ENCODE data around the gene PROX2.

The PROX2 gene

GRCh38 chr14:74908861-74909341, 33.0 kb upstream of the PROX2 start:
- DNase-seq: no peak

GRCh38 chr14:74907744-74908143, 31.8 kb upstream of the PROX2 start:
- DNase-seq: no peak

GRCh38 chr14:74906925-74907521, 31.1 kb upstream of the PROX2 start:
- DNase-seq: no peak

DNA sequence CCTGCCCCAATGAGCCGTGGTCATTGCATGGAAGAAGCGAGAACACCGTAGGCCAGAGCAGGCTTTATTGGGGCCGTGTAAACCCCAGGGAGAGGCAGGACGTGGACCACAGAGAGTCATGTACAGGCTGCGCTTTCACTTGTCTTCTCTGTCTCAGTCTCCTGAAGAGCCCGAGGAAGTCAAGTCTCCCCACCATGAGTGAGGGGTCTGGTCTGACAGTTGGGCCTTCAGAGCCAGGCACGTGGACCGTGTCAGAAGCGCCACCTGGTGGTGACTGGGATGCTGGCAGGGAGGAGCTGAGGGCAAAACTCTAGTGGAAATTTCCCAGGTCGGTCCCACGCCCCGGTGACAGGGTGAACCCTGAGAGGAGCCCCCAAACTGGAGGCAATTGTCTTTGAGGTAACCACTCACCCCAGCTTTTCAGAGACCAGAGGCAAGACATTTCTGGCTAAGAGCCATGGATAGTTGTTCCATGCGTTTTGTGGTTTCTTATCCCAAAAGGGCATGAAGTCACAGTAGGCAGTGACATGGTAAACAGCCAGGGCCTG, 29.7 kb upstream of the PROX2 start:
- peak; percentile 56 for DNase-seq

- DNase-seq: no peak
Observed at GRCh38 chr14:74904635-74905503, 28.9 kb upstream of the PROX2 start.

GRCh38 chr14:74902941-74903705, 27.2 kb upstream of the PROX2 start:
- no peak for DNase-seq

- DNase-seq: no peak
Observed at GRCh38 chr14:74898694-74899093, 22.7 kb upstream of the PROX2 start.

DNA sequence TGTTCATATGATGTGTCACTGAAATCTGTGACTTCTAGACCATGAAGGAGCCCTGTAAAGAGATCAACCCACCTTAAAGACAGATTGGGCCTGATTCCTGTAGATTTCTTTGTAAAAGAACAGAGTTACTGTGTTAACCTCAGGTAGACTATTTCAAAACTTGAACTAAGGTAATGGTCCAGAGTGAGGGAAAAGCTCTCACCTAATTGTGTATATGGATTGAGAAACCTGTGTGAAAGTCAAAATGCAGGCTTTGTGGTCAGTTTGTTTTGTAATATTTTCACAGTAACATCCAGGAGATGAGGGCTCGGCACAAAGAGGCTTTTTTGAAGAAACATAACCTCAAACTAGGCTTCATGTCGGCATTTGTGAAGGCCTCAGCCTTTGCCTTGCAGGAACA, 22.1 kb upstream of the PROX2 start:
- DNase-seq: no peak

GRCh38 chr14:74897642-74898041, 21.7 kb upstream of the PROX2 start:
- DNase-seq: no peak

DNA sequence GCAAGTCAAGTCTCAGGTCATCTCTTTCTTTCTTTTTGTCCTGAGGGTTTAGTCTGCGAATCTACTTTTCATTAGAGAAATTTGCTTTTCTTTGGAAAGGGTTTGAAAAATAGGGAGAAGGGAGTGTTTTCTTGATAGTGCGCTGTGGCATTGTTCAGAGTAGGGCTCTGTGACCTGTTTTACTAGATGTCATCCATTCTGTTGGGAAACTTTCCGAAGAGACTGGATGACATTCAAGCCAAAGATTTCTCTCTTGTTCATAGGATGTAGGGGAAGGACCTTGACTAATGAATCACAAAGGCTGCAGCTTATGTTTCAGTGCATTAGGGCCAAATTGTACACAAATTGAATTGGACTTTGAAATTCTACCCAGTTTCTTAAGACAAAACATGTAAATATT, 20.5 kb upstream of the PROX2 start:
- no peak for DNase-seq

GRCh38 chr14:74893614-74894091, 17.7 kb upstream of the PROX2 start:
- DNase-seq: no peak

GRCh38 chr14:74892745-74893144, 16.8 kb upstream of the PROX2 start:
- no peak for DNase-seq

DNA sequence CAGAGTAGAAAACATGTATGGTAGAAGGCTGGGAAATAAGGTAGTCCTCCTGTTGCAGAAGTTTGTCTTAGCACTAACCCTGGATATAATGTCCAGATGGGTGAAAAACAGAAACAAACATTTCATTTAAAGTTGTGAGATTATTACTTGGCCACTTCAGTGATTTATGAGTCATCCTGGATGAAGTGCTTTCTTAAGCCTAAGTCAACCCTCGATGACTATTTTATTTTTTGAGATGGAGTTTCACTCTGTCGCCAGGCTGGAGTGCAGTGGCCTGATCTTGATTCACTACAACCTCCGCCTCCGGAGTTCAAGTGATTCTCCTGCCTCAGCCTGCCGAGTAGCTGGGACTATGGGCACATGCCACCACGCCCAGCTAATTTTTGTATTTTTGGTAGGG, 15.9 kb upstream of the PROX2 start:
- DNase-seq: no peak

DNA sequence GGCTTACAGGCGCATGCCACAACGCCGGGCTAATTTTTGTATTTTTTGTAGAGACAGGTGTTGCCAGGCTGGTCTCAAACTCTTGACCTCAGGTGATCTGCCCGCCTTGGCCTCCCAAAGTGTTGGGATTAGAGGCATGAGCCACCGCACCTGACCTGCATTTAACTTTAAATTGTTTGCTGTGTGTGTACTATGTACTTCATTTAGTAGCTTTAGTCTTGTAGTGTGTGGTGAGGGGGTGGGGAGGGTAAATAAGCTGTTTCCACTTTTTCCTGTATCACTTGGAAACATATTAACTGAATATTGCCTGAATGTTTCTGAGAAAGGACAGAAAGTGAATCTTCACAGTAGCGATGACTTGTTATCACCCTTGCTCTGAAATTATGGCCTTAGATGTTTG, 14.3 kb upstream of the PROX2 start:
- no peak for DNase-seq

- DNase-seq: no peak
Observed at GRCh38 chr14:74888164-74889158, 12.5 kb upstream of the PROX2 start.

GRCh38 chr14:74886001-74886400, 10.1 kb upstream of the PROX2 start:
- DNase-seq: no peak

DNA sequence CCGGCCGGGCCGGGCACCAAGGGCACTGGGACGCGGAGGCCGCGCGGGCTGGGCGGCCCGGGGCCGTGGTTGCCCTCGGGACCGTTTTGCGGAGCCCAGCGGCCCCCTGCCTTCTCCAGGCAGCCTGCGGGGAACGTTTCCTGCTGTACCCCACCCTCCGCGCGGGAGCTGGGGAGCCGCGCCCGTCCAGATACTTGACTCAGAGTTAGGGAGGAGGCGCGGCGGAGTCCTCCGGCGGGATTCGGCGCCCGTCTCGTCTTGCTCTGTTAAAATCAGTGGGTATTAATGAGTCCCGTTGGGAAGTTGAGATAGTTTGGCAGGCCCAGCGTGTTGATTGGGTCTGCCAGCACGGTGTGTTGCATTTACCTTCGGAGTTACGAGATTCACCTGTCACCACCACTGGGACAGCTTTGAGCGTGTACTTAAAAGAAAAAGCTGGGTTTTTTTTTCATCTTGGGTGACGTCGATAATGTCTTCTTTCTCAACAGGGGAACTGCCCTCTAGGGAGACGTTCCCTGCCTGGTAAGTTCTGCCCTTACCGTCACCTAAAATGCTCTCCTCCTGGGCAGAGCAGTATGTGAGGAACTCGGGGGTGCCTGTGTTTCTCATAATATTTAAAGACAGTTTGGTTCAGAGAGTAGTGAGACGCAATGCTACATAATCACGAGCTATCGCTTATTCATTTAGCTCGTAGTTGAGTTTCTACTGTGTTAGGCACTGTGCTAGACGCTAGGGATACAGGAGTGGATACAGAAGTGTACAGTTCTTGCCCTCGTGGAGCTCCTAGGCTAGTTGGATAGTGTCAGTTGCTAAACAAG, 6.4 kb upstream of the PROX2 start:
- DNase-seq: peak; percentile 28

DNA sequence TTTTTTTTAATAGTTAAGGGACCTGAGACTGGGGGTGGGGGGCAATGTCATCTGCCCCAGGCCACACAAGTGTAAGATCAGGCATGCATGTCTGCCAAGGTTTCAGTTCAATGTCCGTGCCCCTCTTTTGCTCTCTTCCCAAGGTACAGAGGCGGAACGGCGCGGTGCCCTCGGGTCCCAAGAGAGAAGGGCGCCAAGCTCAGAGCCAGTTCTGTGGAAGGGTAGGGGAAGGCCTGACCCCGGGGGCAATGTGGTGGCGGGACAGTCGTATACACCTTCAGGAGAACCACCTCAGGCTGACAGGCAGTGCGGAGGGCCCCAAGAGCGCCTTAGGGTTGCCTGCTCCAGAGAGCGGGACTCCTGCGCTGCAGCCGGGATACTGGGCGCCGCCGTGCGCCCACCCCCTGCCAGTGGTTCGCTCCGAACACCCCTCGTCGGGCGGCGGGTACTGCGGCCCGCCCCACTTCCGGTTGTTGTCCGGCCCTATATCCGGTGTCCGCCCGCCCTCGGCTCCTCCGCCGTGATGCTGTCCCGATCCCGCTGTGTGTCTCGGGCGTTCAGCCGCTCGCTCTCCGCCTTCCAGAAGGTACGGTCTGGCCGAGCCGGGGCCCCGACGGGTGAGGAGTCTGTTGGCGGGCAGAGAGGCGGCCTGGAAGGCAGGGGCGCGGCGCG, 5.6 kb upstream of the PROX2 start, which contains the start of gene DLST:
Gene DLST (plus strand): TSS at position 486 of the 672 bp plus-strand sequence. CDS start 38 bp downstream, at position 524.
- DNase-seq: peak; percentile 88

- DNase-seq: no peak
Observed at GRCh38 chr14:74879427-74880182, 3.7 kb upstream of the PROX2 start.
